Liver (tissue), 9 donors: Measurements from ENCODE around the gene GREB1. TPM values are rescaled to one million over a fixed set of nuclear protein-coding genes. Genes with fewer than 3 reads are reported as not detected.

Experiments
- DNase-seq: peaks from one replicate; pipeline ENCODE4 v3.0.0-alpha.2; 2017; ENCODE audit warnings: low spot score
- H3K27ac ChIP-seq, 2 donors: one replicate each; pipeline ENCODE4 v1.7.0; 2013; ENCODE audit warnings: inconsistent platforms in 2 of 2, low read length in 2 of 2, control low read depth in 1 of 2, low read depth in 1 of 2, mild to moderate bottlenecking in 1 of 2
- H3K27me3 ChIP-seq, 4 donors: one replicate each; pipeline versions ENCODE4 v1.6.1 to v1.7.0; 2013; ENCODE audit warnings: low read length in 3 of 4, inconsistent platforms in 1 of 4, mild to moderate bottlenecking in 1 of 4, moderate library complexity in 1 of 4; ENCODE audit not compliant: control insufficient read depth in 4 of 4, insufficient read depth in 4 of 4
- H3K36me3 ChIP-seq, 4 donors: one replicate each; pipeline versions ENCODE4 v1.6.1 to v1.7.0; 2013; ENCODE audit warnings: low read length in 3 of 4, mild to moderate bottlenecking in 3 of 4, low read depth in 1 of 4, moderate library complexity in 1 of 4; ENCODE audit not compliant: control insufficient read depth in 4 of 4, insufficient read depth in 3 of 4
- H3K4me1 ChIP-seq, 4 donors: one replicate each; pipeline versions ENCODE4 v1.6.1 to v1.7.0; 2013; ENCODE audit warnings: low read length in 3 of 4, mild to moderate bottlenecking in 3 of 4, moderate library complexity in 1 of 4; ENCODE audit not compliant: control insufficient read depth in 4 of 4, insufficient read depth in 4 of 4
- H3K4me3 ChIP-seq, 3 donors: one replicate each; pipeline versions ENCODE4 v1.6.1 to v1.7.0; 2013; ENCODE audit warnings: low read length in 3 of 3, control low read depth in 1 of 3, low read depth in 1 of 3, mild to moderate bottlenecking in 1 of 3
- H3K9ac ChIP-seq, 2 donors: one replicate each; pipeline ENCODE4 v1.7.0; 2013; ENCODE audit warnings: low read length in 2 of 2, mild to moderate bottlenecking in 2 of 2, moderate library complexity in 2 of 2, control low read depth in 1 of 2, low read depth in 1 of 2
- H3K9me3 ChIP-seq, 4 donors: one replicate each; pipeline versions ENCODE4 v1.6.1 to v1.7.0; 2013; ENCODE audit warnings: low read length in 3 of 4; ENCODE audit not compliant: control insufficient read depth in 4 of 4
- CTCF ChIP-seq: fragments of 150-350 bp; IDR thresholded peaks from 2 replicates; pipeline ENCODE4 v1.5.1; 2017; ENCODE audit warnings: improper control_type of control experiment, low read depth, low read length; ENCODE audit not compliant: missing input control
- EGR1 ChIP-seq, 2 donors: IDR thresholded peaks; 2 replicates each; pipeline ENCODE4 v1.6.1; 2016 to 2018; ENCODE audit warnings: antibody characterized with exemption in 2 of 2, low read depth in 2 of 2
- FOXA1 ChIP-seq: IDR thresholded peaks from 2 replicates; pipeline ENCODE4 v1.6.1; 2016; ENCODE audit warnings: antibody characterized with exemption
- GABPA ChIP-seq, 2 donors: IDR thresholded peaks in 1 of 2; conservative IDR thresholded peaks in 1 of 2; 2 replicates each; pipeline ENCODE4 v1.6.1; 2016; ENCODE audit warnings: antibody characterized with exemption in 2 of 2, mild to moderate bottlenecking in 1 of 2, moderate library complexity in 1 of 2
- HNF4A ChIP-seq, 2 donors: conservative IDR thresholded peaks; 2 replicates each; pipeline ENCODE4 v1.6.1; 2016; ENCODE audit warnings: antibody characterized with exemption in 2 of 2, mild to moderate bottlenecking in 2 of 2
- HNF4G ChIP-seq: IDR thresholded peaks from 2 replicates; pipeline ENCODE4 v1.6.1; 2016; ENCODE audit warnings: antibody characterized with exemption
- MAX ChIP-seq: IDR thresholded peaks from 2 replicates; pipeline ENCODE4 v1.6.1; 2016; ENCODE audit warnings: antibody characterized with exemption
- NR2F2 ChIP-seq: IDR thresholded peaks from 2 replicates; pipeline ENCODE4 v1.6.1; 2016; ENCODE audit warnings: antibody characterized with exemption
- RAD21 ChIP-seq, 2 donors: IDR thresholded peaks; 2 replicates each; pipeline ENCODE4 v1.6.1; 2016; ENCODE audit warnings: antibody characterized with exemption in 2 of 2, mild to moderate bottlenecking in 2 of 2
- REST ChIP-seq: IDR thresholded peaks from 2 replicates; pipeline ENCODE4 v1.6.1; 2016; ENCODE audit warnings: antibody characterized with exemption, mild to moderate bottlenecking
- RXRA ChIP-seq, 2 donors: IDR thresholded peaks; 2 replicates each; pipeline ENCODE4 v1.6.1; 2017 to 2018; ENCODE audit warnings: antibody characterized with exemption in 2 of 2, mild to moderate bottlenecking in 1 of 2
- SP1 ChIP-seq: IDR thresholded peaks from 2 replicates; pipeline ENCODE4 v1.6.1; 2018; ENCODE audit warnings: antibody characterized with exemption, mild to moderate bottlenecking
- TAF1 ChIP-seq: conservative IDR thresholded peaks from 2 replicates; pipeline ENCODE4 v1.6.1; 2016; ENCODE audit warnings: antibody characterized with exemption, mild to moderate bottlenecking
- ZBTB33 ChIP-seq: IDR thresholded peaks from 2 replicates; pipeline ENCODE4 v1.6.1; 2016; ENCODE audit warnings: antibody characterized with exemption
- WGBS: extraction: QIAGEN DNeasy Blood & Tissue Kit; methylation state at CpG from one replicate; pipeline ENCODE4 v1.1.7; 2013; 5-methylcytosine and 5-hydroxymethylcytosine counted together
- polyA plus RNA-seq, 2 donors: library from polyadenylated mRNA; stranded (reverse) in 1 of 2; unstranded in 1 of 2; fragments of 200-250 nt in 1 of 2; fragments of >200 nt in 1 of 2; fragmentation: Nextera tagmentation in 1 of 2; extraction: Ambion mirVana in 1 of 2; gene quantifications; one replicate each; pipeline versions ENCODE4 v1.2.1 to v1.2.3, GENCODE V29; 2013 to 2015
- total RNA-seq, 2 donors: library from RNA; depleted of rRNA; stranded (reverse); fragments of >200 nt; gene quantifications; one replicate each; pipeline ENCODE4 v1.2.3, GENCODE V29; 2014
- TF ChIP-seq, protein P1 (sequence below): IDR thresholded peaks from 2 replicates; pipeline ENCODE4 v1.6.1; 2016; ENCODE audit warnings: antibody characterized with exemption
- donor health status: healthy.
- donor health status: healthy.
- donor health status: healthy.
- donor health status: healthy.
- donor health status: healthy.

GREB1 gene
- total and polyA plus RNA-seq, 4 donors = 1.0 to 6.3 (median 3.6) TPM

DNA sequence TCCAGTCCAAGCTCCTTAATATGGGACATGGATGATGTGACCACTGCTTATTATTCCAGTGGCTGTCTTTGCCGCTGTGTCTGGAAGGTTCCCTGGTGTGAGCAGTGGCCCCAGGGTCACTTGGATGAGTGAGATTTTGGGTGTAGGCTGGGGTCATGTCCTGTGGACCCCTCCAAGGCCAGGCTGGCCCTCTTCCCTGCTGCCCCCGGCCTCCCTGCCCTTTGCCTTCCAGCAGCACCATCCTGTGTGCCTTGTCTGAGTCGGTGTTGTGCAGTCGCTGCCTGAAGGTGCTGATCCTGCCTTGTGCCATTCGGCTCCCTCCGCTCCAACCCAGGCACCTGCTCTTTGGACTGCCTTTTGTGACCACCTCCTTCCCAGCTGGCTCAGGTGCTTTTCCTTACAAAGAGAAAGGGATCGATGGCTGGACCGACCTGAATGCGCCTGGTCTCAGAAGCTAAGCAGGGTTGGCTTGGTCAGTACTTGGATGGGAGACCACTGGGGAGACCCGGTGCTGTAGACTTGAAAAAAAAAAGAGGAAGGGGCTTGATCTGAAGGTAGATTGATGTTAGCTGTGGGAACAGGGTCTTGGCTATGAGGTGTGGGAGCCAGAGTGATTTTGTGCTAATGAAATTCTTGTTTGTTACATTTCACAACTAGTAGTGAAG, 16.7 kb upstream of the GREB1 start (continued):
- TF ChIP-seq, protein P1, sequence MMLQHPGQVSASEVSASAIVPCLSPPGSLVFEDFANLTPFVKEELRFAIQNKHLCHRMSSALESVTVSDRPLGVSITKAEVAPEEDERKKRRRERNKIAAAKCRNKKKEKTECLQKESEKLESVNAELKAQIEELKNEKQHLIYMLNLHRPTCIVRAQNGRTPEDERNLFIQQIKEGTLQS = no peak
- TF ChIP-seq GABPA (IDR thresholded peaks at IDR 0.05 in 1 of 2, conservative IDR thresholded peaks at IDR 0.05 in 1 of 2) (no peak), FOXA1 (no peak), EGR1 (IDR thresholded peaks at IDR 0.05; ENCODE audit: low read depth in 2 of 2) (no peak), HNF4A (conservative IDR thresholded peaks at IDR 0.05) (no peak)

DNA sequence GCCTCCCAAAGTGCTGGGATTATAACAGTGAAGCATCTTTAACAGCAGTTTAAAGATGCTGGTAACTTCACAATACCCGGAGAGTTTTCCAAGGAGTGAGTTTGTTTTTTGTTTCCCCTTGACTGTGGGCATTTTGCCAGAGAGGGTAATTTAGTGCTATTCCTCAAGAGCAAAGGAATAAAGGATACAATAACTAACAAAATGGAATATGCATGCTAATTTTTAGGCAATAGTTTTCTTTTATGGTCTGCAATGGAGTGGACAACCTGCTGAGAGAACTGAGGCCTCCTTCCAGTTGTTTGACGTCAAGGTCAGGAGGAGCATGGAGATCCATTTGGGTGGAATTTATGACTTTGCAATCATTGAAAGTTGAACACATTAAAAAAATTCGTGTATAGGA, 15.9 kb upstream of the GREB1 start:
- WGBS = 79% methylated on average over 3 of the region's 3 CpGs
- TF ChIP-seq EGR1 (IDR thresholded peaks at IDR 0.05; ENCODE audit: low read depth in 2 of 2) = no peak
- no peak for TF ChIP-seq SP1
- no peak for TF ChIP-seq TAF1
- TF ChIP-seq RAD21 (IDR thresholded peaks at IDR 0.05) = no peak
- TF ChIP-seq HNF4G = no peak
- TF ChIP-seq, protein P1 = no peak
- no peak for TF ChIP-seq CTCF
- TF ChIP-seq MAX = no peak
- no peak for TF ChIP-seq HNF4A (conservative IDR thresholded peaks at IDR 0.05)
- no peak for TF ChIP-seq REST
- no peak for TF ChIP-seq NR2F2
- no peak for TF ChIP-seq RXRA (IDR thresholded peaks at IDR 0.05)
- no peak for TF ChIP-seq FOXA1
- no peak for TF ChIP-seq ZBTB33
- H3K27ac ChIP-seq = no peak overlapping the region
- H3K9me3 ChIP-seq = no peaks in the 10 kb centered on the region
- peaks cover 0 to 3% (median 0%) of the 10 kb centered on the region in 4 donors for H3K4me1 ChIP-seq
- no peaks in the 10 kb centered on the region for H3K27me3 ChIP-seq
- no peak overlapping the region for H3K4me3 ChIP-seq
- no peaks in the 10 kb centered on the region for H3K36me3 ChIP-seq
- no peak for DNase-seq
- no peak overlapping the region for H3K9ac ChIP-seq
